ENCODE measurements around the gene HDAC8.

HDAC8 gene

DNA sequence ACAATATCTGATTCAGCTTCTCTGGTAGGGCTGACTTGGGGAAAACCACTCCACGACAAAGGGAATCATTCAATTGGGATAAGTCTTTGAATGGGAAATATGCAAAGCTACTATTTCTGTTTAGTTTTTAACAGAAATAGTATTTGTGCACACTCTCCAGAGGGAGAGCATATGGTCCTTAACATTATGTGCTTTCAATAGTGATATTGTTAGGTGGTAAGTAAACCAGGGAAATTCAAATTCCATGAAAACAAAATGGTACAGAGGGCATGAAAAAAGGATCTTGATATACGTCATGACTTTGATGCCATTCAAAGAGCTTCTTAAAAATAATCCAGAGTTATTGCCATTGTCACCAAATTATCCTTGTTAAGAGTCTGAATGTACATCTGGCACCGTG, 219.9 kb downstream of the HDAC8 start:
- H3K9ac ChIP-seq (ENCODE audit: low read depth, low read length, poor library complexity) = no peak overlapping the region
- no peak overlapping the region for H2BK5ac ChIP-seq (ENCODE audit: low read length)
- H2BK15ac ChIP-seq (ENCODE audit: low read length) = no peak overlapping the region
- no peak overlapping the region for H3K27ac ChIP-seq (replicated peaks; ENCODE audit: low read length)
- H3K27me3 ChIP-seq (ENCODE audit: control insufficient read depth in 3 of 3, insufficient read depth in 3 of 3, low read depth in 1 of 3, low read length in 3 of 3) = peaks cover 0 to 5% (median 0%) of the 10 kb centered on the region in 3 experiments
- no peak overlapping the region for H4K91ac ChIP-seq (ENCODE audit: low read depth, low read length, poor library complexity)
- no peak overlapping the region for H3K4me2 ChIP-seq (ENCODE audit: insufficient read depth, low read length, poor library complexity, severe bottlenecking)
- no peak overlapping the region for H2BK120ac ChIP-seq (ENCODE audit: low read depth, low read length)
- WGBS, 2 donors (ENCODE audit: extremely low coverage in 2 of 2, insufficient read length in 2 of 2, insufficient replicate concordance in 1 of 2) = no CpG with 5 or more reads among the region's 3 CpGs
- H3K4ac ChIP-seq (ENCODE audit: low read length) = no peak overlapping the region
- no peak overlapping the region for H3K14ac ChIP-seq (ENCODE audit: low read length)
- no peak overlapping the region for H2AK5ac ChIP-seq (ENCODE audit: low read depth, low read length)
- no peak overlapping the region for H2BK12ac ChIP-seq (ENCODE audit: low read length)
- no peaks in the 10 kb centered on the region for H3K9me3 ChIP-seq (replicated peaks in 1 of 2; ENCODE audit: control insufficient read depth in 2 of 2, insufficient read depth in 1 of 2, low read depth in 1 of 2, low read length in 2 of 2)
- no peak overlapping the region for H3K4me3 ChIP-seq (ENCODE audit: low read length in 2 of 2)
- no peaks in the 10 kb centered on the region for H3K79me1 ChIP-seq (ENCODE audit: low read depth, low read length)
- peaks cover 0 to 12% of the 10 kb centered on the region in 2 donors for H3K36me3 ChIP-seq (replicated peaks in 1 of 2; ENCODE audit: control insufficient read depth in 2 of 2, insufficient read depth in 2 of 2, low read length in 2 of 2)
- H3K4me1 ChIP-seq (ENCODE audit: control insufficient read depth in 2 of 2, insufficient read depth in 1 of 2, low read depth in 1 of 2, low read length in 2 of 2) = no peaks in the 10 kb centered on the region
- H3K18ac ChIP-seq (ENCODE audit: low read length) = no peak overlapping the region
- H2AFZ ChIP-seq (ENCODE audit: low read length) = no peak overlapping the region
- no peak overlapping the region for H4K8ac ChIP-seq (ENCODE audit: low read depth, low read length)
- H3K23ac ChIP-seq (ENCODE audit: low read depth, low read length, poor library complexity) = no peak overlapping the region
- DNase-seq (ENCODE audit: low spot score) = no peak

- Histone ChIP-seq H2BK120ac (ENCODE audit: low read depth, low read length) (no peak overlapping the region), H3K14ac (ENCODE audit: low read length) (no peak overlapping the region), H4K8ac (ENCODE audit: low read depth, low read length) (no peak overlapping the region), H2BK5ac (ENCODE audit: low read length) (no peak overlapping the region), H2AFZ (ENCODE audit: low read length) (no peak overlapping the region), H3K27me3 (ENCODE audit: control insufficient read depth in 3 of 3, insufficient read depth in 3 of 3, low read depth in 1 of 3, low read length in 3 of 3) (peaks cover 0 to 1% (median 0%) of the 10 kb centered on the region in 3 experiments), H3K4ac (ENCODE audit: low read length) (no peak overlapping the region), H2BK12ac (ENCODE audit: low read length) (no peak overlapping the region), H3K4me1 (ENCODE audit: control insufficient read depth in 2 of 2, insufficient read depth in 1 of 2, low read depth in 1 of 2, low read length in 2 of 2) (peaks cover 0 to 1% of the 10 kb centered on the region in 2 donors), H3K27ac (replicated peaks; ENCODE audit: low read length) (no peak overlapping the region), H3K9ac (ENCODE audit: low read depth, low read length, poor library complexity) (no peak overlapping the region), H3K79me1 (ENCODE audit: low read depth, low read length) (no peaks in the 10 kb centered on the region), H3K4me3 (ENCODE audit: low read length in 2 of 2) (no peak overlapping the region), H3K36me3 (replicated peaks in 1 of 2; ENCODE audit: control insufficient read depth in 2 of 2, insufficient read depth in 2 of 2, low read length in 2 of 2) (peaks cover 0 to 12% of the 10 kb centered on the region in 2 donors), H3K9me3 (replicated peaks in 1 of 2; ENCODE audit: control insufficient read depth in 2 of 2, insufficient read depth in 1 of 2, low read depth in 1 of 2, low read length in 2 of 2) (no peaks in the 10 kb centered on the region), H2AK5ac (ENCODE audit: low read depth, low read length) (no peak overlapping the region), H4K91ac (ENCODE audit: low read depth, low read length, poor library complexity) (no peak overlapping the region), H3K23ac (ENCODE audit: low read depth, low read length, poor library complexity) (no peak overlapping the region), H2BK15ac (ENCODE audit: low read length) (no peak overlapping the region), H3K4me2 (ENCODE audit: insufficient read depth, low read length, poor library complexity, severe bottlenecking) (no peak overlapping the region), H3K18ac (ENCODE audit: low read length) (no peak overlapping the region)
- no peak for DNase-seq (ENCODE audit: low spot score)
- WGBS, 2 donors (ENCODE audit: extremely low coverage in 2 of 2, insufficient read length in 2 of 2, insufficient replicate concordance in 1 of 2) = no CpG with 5 or more reads among the region's 8 CpGs
Observed at GRCh38 chrX:72351606-72352334, 220.9 kb downstream of the HDAC8 start.

GRCh38 chrX:72349190-72349589, 223.5 kb downstream of the HDAC8 start:
- Histone ChIP-seq H2BK15ac (ENCODE audit: low read length) (no peak overlapping the region), H3K4me2 (ENCODE audit: insufficient read depth, low read length, poor library complexity, severe bottlenecking) (no peak overlapping the region), H2AFZ (ENCODE audit: low read length) (no peak overlapping the region), H2BK12ac (ENCODE audit: low read length) (no peak overlapping the region), H3K4me1 (ENCODE audit: control insufficient read depth in 2 of 2, insufficient read depth in 1 of 2, low read depth in 1 of 2, low read length in 2 of 2) (peaks cover 0 to 6% of the 10 kb centered on the region in 2 donors), H3K23ac (ENCODE audit: low read depth, low read length, poor library complexity) (no peak overlapping the region), H4K91ac (ENCODE audit: low read depth, low read length, poor library complexity) (no peak overlapping the region), H3K4ac (ENCODE audit: low read length) (no peak overlapping the region), H3K18ac (ENCODE audit: low read length) (no peak overlapping the region), H3K27me3 (ENCODE audit: control insufficient read depth in 3 of 3, insufficient read depth in 3 of 3, low read depth in 1 of 3, low read length in 3 of 3) (no peaks in the 10 kb centered on the region), H3K9ac (ENCODE audit: low read depth, low read length, poor library complexity) (no peak overlapping the region), H3K9me3 (replicated peaks in 1 of 2; ENCODE audit: control insufficient read depth in 2 of 2, insufficient read depth in 1 of 2, low read depth in 1 of 2, low read length in 2 of 2) (no peaks in the 10 kb centered on the region), H3K79me1 (ENCODE audit: low read depth, low read length) (no peaks in the 10 kb centered on the region), H4K8ac (ENCODE audit: low read depth, low read length) (no peak overlapping the region), H3K4me3 (ENCODE audit: low read length in 2 of 2) (no peak overlapping the region), H2BK120ac (ENCODE audit: low read depth, low read length) (no peak overlapping the region), H3K14ac (ENCODE audit: low read length) (no peak overlapping the region), H3K27ac (replicated peaks; ENCODE audit: low read length) (no peak overlapping the region), H2AK5ac (ENCODE audit: low read depth, low read length) (no peak overlapping the region), H2BK5ac (ENCODE audit: low read length) (no peak overlapping the region), H3K36me3 (replicated peaks in 1 of 2; ENCODE audit: control insufficient read depth in 2 of 2, insufficient read depth in 2 of 2, low read length in 2 of 2) (peaks cover 0 to 12% of the 10 kb centered on the region in 2 donors)
- DNase-seq (ENCODE audit: low spot score) = no peak
- WGBS, 2 donors (ENCODE audit: extremely low coverage in 2 of 2, insufficient read length in 2 of 2, insufficient replicate concordance in 1 of 2) = no CpG with 5 or more reads among the region's 3 CpGs

DNA sequence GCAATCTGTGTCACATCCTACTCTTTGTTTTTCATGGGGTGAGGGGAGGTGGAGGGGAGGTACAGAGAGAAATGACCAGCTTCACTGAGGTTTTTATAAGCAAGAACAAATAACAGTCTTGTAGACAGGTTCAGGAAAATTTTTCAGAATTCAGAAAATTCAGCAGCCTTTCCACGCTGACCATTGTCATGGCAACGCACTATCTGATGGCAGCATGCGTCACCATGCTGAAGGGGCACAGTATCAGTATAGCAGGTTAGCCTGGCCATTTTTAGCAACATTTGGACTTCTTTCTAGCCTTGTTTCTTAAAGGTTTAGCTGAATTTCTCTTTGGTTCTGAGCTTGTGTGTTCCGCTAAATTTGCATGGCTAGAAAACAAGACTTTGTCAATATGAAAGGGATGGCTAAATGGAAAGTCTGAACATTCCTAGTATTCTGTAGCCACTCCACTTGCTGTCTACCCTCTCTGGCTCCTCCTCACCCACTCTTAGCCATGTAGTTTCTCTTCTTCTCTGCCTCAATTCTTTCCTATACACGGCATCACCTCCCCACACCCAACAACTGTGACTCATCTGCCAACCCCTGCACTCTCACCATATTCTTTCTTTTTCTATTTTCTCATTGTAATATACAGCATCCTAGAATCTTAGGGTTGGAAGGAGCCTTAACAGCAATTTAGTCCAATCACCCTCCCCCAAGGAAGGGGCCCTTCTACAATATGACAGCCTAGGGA, 224.2 kb downstream of the HDAC8 start:
- H2BK5ac ChIP-seq (ENCODE audit: low read length) = no peak overlapping the region
- no peak overlapping the region for H3K9ac ChIP-seq (ENCODE audit: low read depth, low read length, poor library complexity)
- H3K4ac ChIP-seq (ENCODE audit: low read length) = no peak overlapping the region
- H3K27me3 ChIP-seq (ENCODE audit: control insufficient read depth in 3 of 3, insufficient read depth in 3 of 3, low read depth in 1 of 3, low read length in 3 of 3) = no peaks in the 10 kb centered on the region
- no peak overlapping the region for H3K4me2 ChIP-seq (ENCODE audit: insufficient read depth, low read length, poor library complexity, severe bottlenecking)
- H3K4me1 ChIP-seq (ENCODE audit: control insufficient read depth in 2 of 2, insufficient read depth in 1 of 2, low read depth in 1 of 2, low read length in 2 of 2) = peaks cover 0 to 6% of the 10 kb centered on the region in 2 donors
- no peak for DNase-seq (ENCODE audit: low spot score)
- no CpG with 5 or more reads among the region's 5 CpGs for WGBS, 2 donors (ENCODE audit: extremely low coverage in 2 of 2, insufficient read length in 2 of 2, insufficient replicate concordance in 1 of 2)
- peaks cover 0 to 12% of the 10 kb centered on the region in 2 donors for H3K36me3 ChIP-seq (replicated peaks in 1 of 2; ENCODE audit: control insufficient read depth in 2 of 2, insufficient read depth in 2 of 2, low read length in 2 of 2)
- H2AK5ac ChIP-seq (ENCODE audit: low read depth, low read length) = no peak overlapping the region
- H3K9me3 ChIP-seq (replicated peaks in 1 of 2; ENCODE audit: control insufficient read depth in 2 of 2, insufficient read depth in 1 of 2, low read depth in 1 of 2, low read length in 2 of 2) = no peaks in the 10 kb centered on the region
- H2BK15ac ChIP-seq (ENCODE audit: low read length) = no peak overlapping the region
- H2BK120ac ChIP-seq (ENCODE audit: low read depth, low read length) = no peak overlapping the region
- H3K14ac ChIP-seq (ENCODE audit: low read length) = no peak overlapping the region
- H3K4me3 ChIP-seq (ENCODE audit: low read length in 2 of 2) = no peak overlapping the region
- H2AFZ ChIP-seq (ENCODE audit: low read length) = no peak overlapping the region
- H4K8ac ChIP-seq (ENCODE audit: low read depth, low read length) = no peak overlapping the region
- no peak overlapping the region for H2BK12ac ChIP-seq (ENCODE audit: low read length)
- H4K91ac ChIP-seq (ENCODE audit: low read depth, low read length, poor library complexity) = no peak overlapping the region
- H3K23ac ChIP-seq (ENCODE audit: low read depth, low read length, poor library complexity) = no peak overlapping the region
- H3K27ac ChIP-seq (replicated peaks; ENCODE audit: low read length) = no peak overlapping the region
- H3K79me1 ChIP-seq (ENCODE audit: low read depth, low read length) = no peaks in the 10 kb centered on the region
- H3K18ac ChIP-seq (ENCODE audit: low read length) = no peak overlapping the region
